ENCODE results near the gene CFAP298.

- no peak for TF ChIP-seq CTCF (IDR thresholded peaks at IDR 0.05)
- no peak for TF ChIP-seq POLR2A (IDR thresholded peaks at IDR 0.05)
Measured at GRCh38 chr21:32567626-32568025, 44.6 kb downstream of the CFAP298 start.

Measured in Peyer's patch (tissue), 4 donors.